SK-N-MC (cell line): ENCODE measurements around the gene HOTAIR.
A peak's percentile ranks its signal among the peaks of the same experiment; 100 is the strongest.

Source experiments
- DNase-seq: peaks from one replicate; pipeline ENCODE4 v3.0.0-alpha.2; 2011; ENCODE audit warnings: low read depth, low spot score
- H3K27ac ChIP-seq: fragments of 200-600 bp; sonication (generic); 2 replicates; pipeline ENCODE4 v1.5.1; 2016; ENCODE audit warnings: mixed run types
- H3K36me3 ChIP-seq: fragments of 200-600 bp; sonication (generic); 2 replicates; pipeline ENCODE4 v1.6.1; 2017; ENCODE audit warnings: antibody characterized with exemption, low read length, mixed read lengths; ENCODE audit not compliant: insufficient read depth
- H3K4me3 ChIP-seq: fragments of 200-600 bp; sonication (generic); 2 replicates; pipeline ENCODE4 v1.5.1; 2016
- H3K9ac ChIP-seq: fragments of 200-600 bp; sonication (generic); 2 replicates; pipeline ENCODE4 v1.8.0; 2017; ENCODE audit warnings: mixed run types, mixed read lengths; ENCODE audit not compliant: insufficient read length
- H3K9me3 ChIP-seq: fragments of 200-600 bp; sonication (generic); 2 replicates; pipeline ENCODE4 v1.6.1; 2017; ENCODE audit warnings: low read depth, mild to moderate bottlenecking, antibody characterized with exemption, low read length, moderate library complexity, mixed read lengths
- EZH2 ChIP-seq: fragments of 200-600 bp; sonication (generic); IDR thresholded peaks from one replicate; pipeline ENCODE4 v1.6.1; 2017; ENCODE audit warnings: antibody characterized with exemption
- FOXP2 ChIP-seq: optimal IDR thresholded peaks from 2 replicates; pipeline ENCODE3; 2011; ENCODE audit warnings: mild to moderate bottlenecking, moderate library complexity; ENCODE audit not compliant: insufficient read depth; ENCODE audit errors: extremely low read length, control extremely low read depth
- POLR2AphosphoS5 ChIP-seq: IDR thresholded peaks from 2 replicates; pipeline ENCODE4 v1.6.1; 2012; ENCODE audit warnings: mild to moderate bottlenecking, low read depth, low read length, borderline replicate concordance

The HOTAIR gene

GRCh38 chr12:53955036-53955775 lies 19.5 kb downstream of the HOTAIR start:
- Histone ChIP-seq H3K36me3 (no peaks in the 10 kb centered on the region), H3K9me3 (no peaks in the 10 kb centered on the region), H3K4me3 (peak overlapping the region; percentile 94), H3K9ac (peak overlapping the region; percentile 91), H3K27ac (peak overlapping the region; percentile 77)
- DNase-seq: no peak
- no peak for TF ChIP-seq EZH2

GRCh38 chr12:53954694-53955035 lies 20.1 kb downstream of the HOTAIR start, which contains the start of gene HOXC12:
HOXC12 (plus strand) TSS chr12:53954903; CDS start chr12:53954930, 27 bp downstream.
- no peak for DNase-seq
- H3K4me3 ChIP-seq: peak within 1 kb of the TSS; percentile 94
- H3K36me3 ChIP-seq: no peaks in the 10 kb centered on the region
- H3K9me3 ChIP-seq: no peaks in the 10 kb centered on the region
- no peak for TF ChIP-seq EZH2
- TF ChIP-seq POLR2AphosphoS5: peak; percentile 77; the same call in 1 of the 2 replicates
- H3K9ac ChIP-seq: peak within 1 kb of the TSS; percentile 91
- H3K27ac ChIP-seq: peak within 1 kb of the TSS; percentile 77

GRCh38 chr12:53953831-53954693 lies 20.7 kb downstream of the HOTAIR start:
- no peak for DNase-seq
- peak overlapping the region; percentile 9 for H3K9ac ChIP-seq
- no peaks in the 10 kb centered on the region for H3K9me3 ChIP-seq
- H3K27ac ChIP-seq: peak overlapping the region; percentile 74
- TF ChIP-seq FOXP2 (no peak), EZH2 (no peak), POLR2AphosphoS5 (no peak)
- H3K36me3 ChIP-seq: no peaks in the 10 kb centered on the region
- H3K4me3 ChIP-seq: peak overlapping the region; percentile 94

- Histone ChIP-seq H3K9ac (peak overlapping the region; percentile 9), H3K27ac (peak overlapping the region; percentile 74), H3K4me3 (peak overlapping the region; percentile 42), H3K9me3 (no peaks in the 10 kb centered on the region), H3K36me3 (no peaks in the 10 kb centered on the region)
- TF ChIP-seq POLR2AphosphoS5 (no peak), EZH2 (no peak), FOXP2 (no peak)
- no peak for DNase-seq
Observed at GRCh38 chr12:53952871-53953734, 21.7 kb downstream of the HOTAIR start.

GRCh38 chr12:53952335-53952694 lies 22.4 kb downstream of the HOTAIR start:
- H3K4me3 ChIP-seq: no peak overlapping the region
- no peaks in the 10 kb centered on the region for H3K36me3 ChIP-seq
- TF ChIP-seq EZH2 (no peak), POLR2AphosphoS5 (no peak), FOXP2 (no peak)
- H3K9me3 ChIP-seq: no peaks in the 10 kb centered on the region
- no peak for DNase-seq
- H3K9ac ChIP-seq: no peak overlapping the region
- no peak overlapping the region for H3K27ac ChIP-seq

GRCh38 chr12:53951577-53952334 lies 23.0 kb downstream of the HOTAIR start:
- Histone ChIP-seq H3K9me3 (no peaks in the 10 kb centered on the region), H3K4me3 (no peak overlapping the region), H3K27ac (no peak overlapping the region), H3K36me3 (no peaks in the 10 kb centered on the region), H3K9ac (no peak overlapping the region)
- TF ChIP-seq FOXP2 (no peak), EZH2 (no peak), POLR2AphosphoS5 (no peak)
- no peak for DNase-seq

- no peaks in the 10 kb centered on the region for H3K9me3 ChIP-seq
- H3K36me3 ChIP-seq: peaks cover 2% of the 10 kb centered on the region; the same call in 1 of the 2 replicates
- H3K9ac ChIP-seq: no peak overlapping the region
- no peak overlapping the region for H3K27ac ChIP-seq
- TF ChIP-seq POLR2AphosphoS5 (no peak), FOXP2 (no peak), EZH2 (no peak)
- no peak overlapping the region for H3K4me3 ChIP-seq
- DNase-seq: no peak
Observed at GRCh38 chr12:53950789-53951576, 23.8 kb downstream of the HOTAIR start.
